ENCODE measurements around the gene TNS1. TPM values are rescaled to one million over a fixed set of nuclear protein-coding genes. Genes with fewer than 3 reads are reported as not detected.
"Not testable (repeated sequence)": the region's sequence is repeated elsewhere in the genome, so short reads cannot be mapped to it uniquely, and the experiment has no call there.

The TNS1 gene
- total RNA-seq, 2 donors from 2014 or later = 0.65 to 0.93 TPM

- DNase-seq (no peak), ATAC-seq (replicated peaks in 1 of 2) (no peak)
- no peaks in the 10 kb centered on the region for H3K9me3 Mint-ChIP-seq
- H3K27me3 Mint-ChIP-seq (ENCODE audit: low read depth) = no peaks in the 10 kb centered on the region
- no peak overlapping the region for H3K27ac Mint-ChIP-seq
- H3K4me1 Mint-ChIP-seq (ENCODE audit: low read depth) = no peaks in the 10 kb centered on the region
- H3K36me3 Mint-ChIP-seq (ENCODE audit: insufficient read depth in 2 of 2) = no peaks in the 10 kb centered on the region
- no peak overlapping the region for H3K4me3 Mint-ChIP-seq
These were observed 180.2 kb downstream of the TNS1 start for GRCh38 chr2:217822296-217823252.

- no peaks in the 10 kb centered on the region for H3K9me3 Mint-ChIP-seq
- H3K36me3 Mint-ChIP-seq (ENCODE audit: insufficient read depth in 2 of 2) = no peaks in the 10 kb centered on the region
- ATAC-seq (replicated peaks in 1 of 2) (no peak), DNase-seq (no peak)
- no peak overlapping the region for H3K4me3 Mint-ChIP-seq
- no peaks in the 10 kb centered on the region for H3K27me3 Mint-ChIP-seq (ENCODE audit: low read depth)
- H3K4me1 Mint-ChIP-seq (ENCODE audit: low read depth) = no peaks in the 10 kb centered on the region
- no peak overlapping the region for H3K27ac Mint-ChIP-seq
These were observed 181.2 kb downstream of the TNS1 start for GRCh38 chr2:217821536-217822147.

DNA sequence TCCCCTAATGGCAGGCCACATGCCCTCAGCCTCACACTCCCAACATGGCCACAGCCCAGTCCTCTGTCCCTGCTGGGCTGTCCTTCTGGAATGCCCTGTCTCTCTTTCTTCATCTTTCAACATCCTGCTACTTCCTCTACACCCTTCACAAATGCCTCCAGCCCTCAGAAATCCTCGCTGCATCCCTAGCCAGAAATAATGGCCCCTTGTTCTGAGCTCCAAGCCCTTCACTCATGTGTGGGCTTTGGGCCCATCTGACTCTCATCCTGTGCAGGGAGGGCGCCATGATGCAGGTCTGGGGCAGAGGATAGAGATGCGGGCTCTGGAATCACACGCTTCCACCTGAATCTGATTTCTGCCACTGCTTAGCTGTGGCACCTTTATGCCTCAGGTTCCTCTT lies 181.9 kb downstream of the TNS1 start:
- Mint-ChIP-seq H3K9me3 (no peaks in the 10 kb centered on the region), H3K27ac (no peak overlapping the region), H3K27me3 (ENCODE audit: low read depth) (no peaks in the 10 kb centered on the region), H3K4me3 (no peak overlapping the region), H3K4me1 (ENCODE audit: low read depth) (no peaks in the 10 kb centered on the region), H3K36me3 (ENCODE audit: insufficient read depth in 2 of 2) (no peaks in the 10 kb centered on the region)
- DNase-seq (no peak), ATAC-seq (replicated peaks in 1 of 2) (no peak)

- no peaks in the 10 kb centered on the region for H3K27me3 Mint-ChIP-seq (ENCODE audit: low read depth)
- no peaks in the 10 kb centered on the region for H3K9me3 Mint-ChIP-seq
- no peak for ATAC-seq (replicated peaks in 1 of 2)
- H3K36me3 Mint-ChIP-seq (ENCODE audit: insufficient read depth in 2 of 2) = no peaks in the 10 kb centered on the region
- no peak overlapping the region for H3K27ac Mint-ChIP-seq
- no peak for DNase-seq
- H3K4me3 Mint-ChIP-seq = no peak overlapping the region
- H3K4me1 Mint-ChIP-seq (ENCODE audit: low read depth) = no peaks in the 10 kb centered on the region
These were observed 182.5 kb downstream of the TNS1 start for GRCh38 chr2:217820091-217820819.

- H3K27me3 Mint-ChIP-seq (ENCODE audit: low read depth) = no peaks in the 10 kb centered on the region
- H3K27ac Mint-ChIP-seq = no peak overlapping the region
- no peaks in the 10 kb centered on the region for H3K36me3 Mint-ChIP-seq (ENCODE audit: insufficient read depth in 2 of 2)
These were observed 184.4 kb downstream of the TNS1 start for GRCh38 chr2:217818293-217818850.

GRCh38 chr2:217817466-217818292 lies 185.1 kb downstream of the TNS1 start:
- H3K4me1 Mint-ChIP-seq (ENCODE audit: low read depth) = no peaks in the 10 kb centered on the region
- DNase-seq = no peak
- no peak for ATAC-seq (replicated peaks in 1 of 2)
- H3K27me3 Mint-ChIP-seq (ENCODE audit: low read depth) = no peaks in the 10 kb centered on the region
- H3K4me3 Mint-ChIP-seq = no peak overlapping the region
- no peaks in the 10 kb centered on the region for H3K36me3 Mint-ChIP-seq (ENCODE audit: insufficient read depth in 2 of 2)
- H3K9me3 Mint-ChIP-seq = no peaks in the 10 kb centered on the region
- no peak overlapping the region for H3K27ac Mint-ChIP-seq

More at GRCh38 chr2:217818293-217818850, 184.4 kb downstream of the TNS1 start:
- DNase-seq = no peak
- H3K4me3 Mint-ChIP-seq = no peak overlapping the region
- ATAC-seq (replicated peaks in 1 of 2) = no peak
- no peaks in the 10 kb centered on the region for H3K9me3 Mint-ChIP-seq
- H3K4me1 Mint-ChIP-seq (ENCODE audit: low read depth) = no peaks in the 10 kb centered on the region

DNA sequence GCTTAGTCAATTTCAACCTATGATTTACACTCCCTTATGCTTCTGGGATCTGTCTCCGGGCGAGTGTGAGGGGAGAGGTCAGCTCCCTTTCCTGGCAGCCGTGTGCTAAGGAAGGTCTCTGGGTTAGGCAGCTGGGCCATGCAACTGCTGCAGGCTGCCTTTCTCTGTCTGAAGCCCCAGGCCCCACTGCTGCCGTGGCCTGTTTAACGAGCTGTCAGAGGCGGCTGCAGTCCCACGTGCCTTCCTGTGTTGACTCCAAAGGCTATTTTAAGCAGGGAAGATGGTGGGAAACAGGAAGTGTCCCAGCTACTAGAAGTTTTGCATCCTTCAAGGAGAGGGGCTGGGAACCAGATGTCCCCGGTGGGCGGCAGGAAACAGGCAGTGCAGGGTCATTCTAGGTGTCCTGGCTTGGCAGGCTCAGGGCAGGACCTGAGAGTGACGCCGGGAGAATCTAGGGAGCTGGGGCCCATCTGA lies 186.4 kb downstream of the TNS1 start:
- Mint-ChIP-seq H3K27me3 (ENCODE audit: low read depth) (no peaks in the 10 kb centered on the region), H3K4me1 (ENCODE audit: low read depth) (no peaks in the 10 kb centered on the region), H3K36me3 (ENCODE audit: insufficient read depth in 2 of 2) (no peaks in the 10 kb centered on the region), H3K4me3 (no peak overlapping the region), H3K9me3 (no peaks in the 10 kb centered on the region), H3K27ac (no peak overlapping the region)
- DNase-seq (no peak), ATAC-seq (replicated peaks in 1 of 2) (no peak)

DNA sequence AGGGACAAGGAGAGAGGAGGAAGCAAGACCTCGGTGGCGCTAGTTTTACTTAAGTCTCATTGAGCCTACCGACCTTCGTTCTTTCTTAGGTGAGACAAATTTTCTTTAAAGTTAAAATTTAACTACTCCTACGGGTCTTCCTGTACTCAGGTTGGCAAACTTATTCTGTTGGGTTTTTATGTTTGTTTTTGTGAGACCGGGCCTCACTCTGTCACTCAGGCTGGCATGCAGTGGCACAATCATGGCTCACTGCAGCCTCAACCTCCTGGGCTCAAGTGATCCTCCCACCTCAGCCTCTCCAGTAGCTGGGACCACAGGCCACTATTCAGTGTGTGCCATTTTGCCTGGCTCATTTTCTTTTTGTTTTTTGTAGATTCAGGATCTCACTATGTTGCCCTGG lies 189.0 kb downstream of the TNS1 start:
- no peaks in the 10 kb centered on the region for H3K4me1 Mint-ChIP-seq (ENCODE audit: low read depth)
- H3K9me3 Mint-ChIP-seq = peaks cover 0 to 1% of the 10 kb centered on the region in 2 donors
- H3K4me3 Mint-ChIP-seq = no peak overlapping the region
- H3K27ac Mint-ChIP-seq = no peak overlapping the region
- no peaks in the 10 kb centered on the region for H3K27me3 Mint-ChIP-seq (ENCODE audit: low read depth)
- ATAC-seq (replicated peaks in 1 of 2) (no peak), DNase-seq (no peak)
- H3K36me3 Mint-ChIP-seq (ENCODE audit: insufficient read depth in 2 of 2) = no peaks in the 10 kb centered on the region

DNA sequence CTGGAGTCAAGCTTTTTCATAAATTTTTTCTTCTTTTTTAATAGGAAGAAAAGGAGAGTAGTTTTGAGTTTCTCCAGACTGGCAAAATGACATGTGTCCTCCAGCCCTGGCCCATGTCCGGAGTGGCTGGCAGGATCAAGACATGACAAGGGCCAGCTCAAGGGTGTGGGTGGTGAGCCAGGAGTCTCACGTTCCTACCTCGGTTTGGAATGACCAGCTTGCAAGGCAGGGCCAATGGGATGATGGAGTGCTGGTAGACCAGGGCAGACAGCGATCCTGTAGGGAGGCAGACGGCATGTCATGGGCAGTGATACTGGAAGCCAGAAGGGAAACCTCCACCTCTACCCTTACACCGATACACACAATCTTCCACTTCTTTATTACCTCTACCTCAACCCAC lies 190.6 kb downstream of the TNS1 start:
- Mint-ChIP-seq H3K27ac (no peak overlapping the region), H3K36me3 (ENCODE audit: insufficient read depth in 2 of 2) (no peaks in the 10 kb centered on the region), H3K4me1 (ENCODE audit: low read depth) (no peaks in the 10 kb centered on the region), H3K27me3 (ENCODE audit: low read depth) (no peaks in the 10 kb centered on the region), H3K4me3 (no peak overlapping the region), H3K9me3 (peaks cover 0 to 2% of the 10 kb centered on the region in 2 donors)
- no peak for DNase-seq
- no peak for ATAC-seq (replicated peaks in 1 of 2)

- no peak for ATAC-seq (replicated peaks in 1 of 2)
- no peak overlapping the region for H3K27ac Mint-ChIP-seq
- H3K9me3 Mint-ChIP-seq = peaks cover 3 to 5% of the 10 kb centered on the region in 2 donors
- peaks cover 0 to 2% of the 10 kb centered on the region in 2 donors for H3K36me3 Mint-ChIP-seq (ENCODE audit: insufficient read depth in 2 of 2)
- DNase-seq = no peak
- no peaks in the 10 kb centered on the region for H3K4me1 Mint-ChIP-seq (ENCODE audit: low read depth)
- no peaks in the 10 kb centered on the region for H3K27me3 Mint-ChIP-seq (ENCODE audit: low read depth)
- no peak overlapping the region for H3K4me3 Mint-ChIP-seq
These were observed 192.5 kb downstream of the TNS1 start for GRCh38 chr2:217810260-217810659.

DNA sequence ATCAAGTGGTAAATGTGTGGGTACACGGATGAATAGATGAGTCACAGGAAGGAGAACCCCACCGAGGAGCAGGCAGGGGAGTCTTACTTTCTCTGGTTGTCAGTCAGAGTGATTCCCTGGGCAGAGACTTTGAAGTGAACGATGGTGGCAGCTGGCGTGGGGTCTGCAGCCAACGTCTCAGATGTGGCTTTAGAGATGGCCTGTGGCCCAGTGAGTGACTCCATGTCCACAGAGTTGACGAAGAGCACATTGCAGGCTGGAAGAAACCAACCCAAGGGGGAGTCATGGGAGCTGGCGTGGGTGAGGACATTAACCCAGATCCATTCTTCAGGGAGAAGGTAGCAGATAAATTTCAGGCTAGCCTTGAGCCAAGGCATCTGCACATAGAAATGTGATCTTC lies 193.1 kb downstream of the TNS1 start:
- Mint-ChIP-seq H3K4me3 (no peak overlapping the region), H3K9me3 (peaks cover 3 to 5% of the 10 kb centered on the region in 2 donors), H3K27ac (no peak overlapping the region), H3K27me3 (ENCODE audit: low read depth) (no peaks in the 10 kb centered on the region), H3K4me1 (ENCODE audit: low read depth) (no peaks in the 10 kb centered on the region), H3K36me3 (ENCODE audit: insufficient read depth in 2 of 2) (peaks cover 0 to 2% of the 10 kb centered on the region in 2 donors)
- DNase-seq (no peak), ATAC-seq (replicated peaks in 1 of 2) (no peak)

DNA sequence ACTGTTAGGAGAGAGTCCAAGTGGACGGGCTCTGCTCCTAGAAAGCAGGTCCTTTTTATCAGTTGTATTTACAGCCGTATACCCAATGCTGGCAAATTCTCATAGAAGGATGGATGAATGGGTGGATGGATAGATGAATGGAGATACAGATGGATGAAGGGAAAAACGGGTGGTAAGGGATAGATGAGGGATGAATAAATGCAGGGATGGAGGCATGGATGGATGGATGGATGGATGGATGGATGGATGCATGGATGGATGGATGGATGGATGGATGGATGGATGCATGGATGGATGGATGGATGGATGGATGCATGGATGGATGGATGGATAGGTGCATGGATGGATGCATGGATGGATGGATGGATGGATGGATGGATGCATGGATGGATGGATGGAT lies 193.8 kb downstream of the TNS1 start:
- H3K27ac Mint-ChIP-seq; H3K36me3 Mint-ChIP-seq (ENCODE audit: insufficient read depth in 2 of 2); H3K4me1 Mint-ChIP-seq (ENCODE audit: low read depth); DNase-seq; H3K4me3 Mint-ChIP-seq; H3K27me3 Mint-ChIP-seq (ENCODE audit: low read depth); ATAC-seq (replicated peaks in 1 of 2); H3K9me3 Mint-ChIP-seq: not testable (repeated sequence)
